MCF 10A (cell line): ENCODE results near the gene CORO7. TPM values are rescaled to one million over a fixed set of nuclear protein-coding genes. Genes with fewer than 3 reads are reported as not detected.

Experiments
- Bru-seq: library from RNA; stranded (reverse); fragments of 400-500 nt; gene quantifications from one replicate; lab custom pipeline; 2021; lab: Mats Ljungman, UMichigan
- BruChase-seq, 2 experiments: library from RNA; stranded (reverse); fragments of 400-500 nt; gene quantifications; one replicate each; lab custom pipeline; 2021; lab: Mats Ljungman, UMichigan
- BruUV-seq: library from RNA; stranded (reverse); fragments of 400-500 nt; replicated peaks from 2 replicates; lab custom pipeline; 2021; lab: Mats Ljungman, UMichigan
- CTCF ChIA-PET: fragments of 300-600 bp; sonication (Branson Sonifier 250); formaldehyde crosslinking; extraction: SDS; loops from one replicate; lab custom pipeline; 2021; ENCODE audit warnings: antibody characterized with exemption, inconsistent platforms; lab: Yijun Ruan, JAX
- POLR2A ChIA-PET: fragments of 300-600, 350-650 bp; sonication (Branson Sonifier 250); formaldehyde crosslinking; extraction: SDS; loops from one replicate; lab custom pipeline; 2020; ENCODE audit warnings: antibody characterized with exemption, inconsistent platforms; lab: Yijun Ruan, JAX
- DNase-seq: peaks from one replicate; pipeline ENCODE4 v3.0.0-alpha.2; 2018; ENCODE audit not compliant: unreplicated experiment
- H3K27ac Mint-ChIP-seq: one replicate; pipeline ENCODE4 v1.8.0; 2022; ENCODE audit warnings: mild to moderate bottlenecking, low read depth, mixed read lengths; ENCODE audit not compliant: unreplicated experiment
- H3K27me3 Mint-ChIP-seq: one replicate; pipeline ENCODE4 v1.8.0; 2022; ENCODE audit warnings: mixed read lengths; ENCODE audit not compliant: insufficient read depth, unreplicated experiment
- H3K36me3 Mint-ChIP-seq: one replicate; pipeline ENCODE4 v1.8.0; 2022; ENCODE audit warnings: mild to moderate bottlenecking, moderate library complexity, mixed read lengths; ENCODE audit not compliant: insufficient read depth, unreplicated experiment
- H3K4me1 Mint-ChIP-seq: one replicate; pipeline ENCODE4 v1.8.0; 2022; ENCODE audit warnings: mixed read lengths; ENCODE audit not compliant: insufficient read depth, unreplicated experiment
- H3K4me3 Mint-ChIP-seq: one replicate; pipeline ENCODE4 v1.8.0; 2022; ENCODE audit warnings: mild to moderate bottlenecking, moderate library complexity, mixed read lengths; ENCODE audit not compliant: unreplicated experiment
- H3K9me3 Mint-ChIP-seq: one replicate; pipeline ENCODE4 v1.8.0; 2022; ENCODE audit warnings: mixed read lengths; ENCODE audit not compliant: unreplicated experiment
- intact Hi-C: fragments of 100-400 bp; cut with micrococcal nuclease; formaldehyde crosslinking; loops from 2 replicates; pipeline ENCODE4 v1.14.1; 2022
- long read RNA-seq: library from polyadenylated mRNA; stranded (forward); transcript quantifications from one replicate; pipeline ENCODE4 v2.0.0, GENCODE V29; 2022
- total RNA-seq: library from RNA; stranded (reverse); gene quantifications from 2 replicates; pipeline ENCODE4 v1.2.3, GENCODE V29; 2022
- TF ChIP-seq, protein P1 (sequence below): fragments of 200-600 bp; IDR thresholded peaks from one replicate; pipeline ENCODE4 v1.8.0; 2022; ENCODE audit warnings: antibody characterized with exemption, mild to moderate bottlenecking; ENCODE audit not compliant: unreplicated experiment

The CORO7 gene
- total RNA-seq (20.3 and 24.9 TPM in 2 replicates), Bru-seq, nascent RNA (percentile 43 among the genes with signal in this experiment), BruChase-seq, experiment 1, labeled RNA remaining after a 6-hour chase (percentile 87 among the genes with signal in this experiment), BruChase-seq, experiment 2, labeled RNA remaining after a 2-hour chase (percentile 54 among the genes with signal in this experiment)
- long read RNA-seq, transcript CORO7-201 (28 exons, 3,540 nt): major isoform, 19 of 44 reads
- long read RNA-seq, partial matches to known transcripts: 12 of 44 reads
- long read RNA-seq, other reads (novel, unspliced or antisense): 13 of 44 reads

- Mint-ChIP-seq H3K4me3 (peak within 1 kb of the TSS; percentile 86), H3K4me1 (peaks cover 14% of the 10 kb centered on the region), H3K36me3 (no peaks in the 10 kb centered on the region), H3K27me3 (no peaks in the 10 kb centered on the region), H3K27ac (peak within 1 kb of the TSS; percentile 60), H3K9me3 (no peaks in the 10 kb centered on the region)
- intact Hi-C loops: no loop called here
- ChIA-PET POLR2A (interaction anchor here (0.6 to 2.4 kb wide), 10 partner anchors 10 to 419 kb away, joined by 3 to 10 read pairs (median 4); partner anchors contain the start of genes DNAJA3 and NMRAL1), CTCF (interaction anchor here (0.6 to 5.1 kb wide), 5 partner anchors 10 to 200 kb away, joined by 3 to 40 read pairs (median 4); no protein-coding TSS in a partner anchor)
- BruUV-seq: no TSS peak
- peak; percentile 87 for DNase-seq
- TF ChIP-seq, protein P1, sequence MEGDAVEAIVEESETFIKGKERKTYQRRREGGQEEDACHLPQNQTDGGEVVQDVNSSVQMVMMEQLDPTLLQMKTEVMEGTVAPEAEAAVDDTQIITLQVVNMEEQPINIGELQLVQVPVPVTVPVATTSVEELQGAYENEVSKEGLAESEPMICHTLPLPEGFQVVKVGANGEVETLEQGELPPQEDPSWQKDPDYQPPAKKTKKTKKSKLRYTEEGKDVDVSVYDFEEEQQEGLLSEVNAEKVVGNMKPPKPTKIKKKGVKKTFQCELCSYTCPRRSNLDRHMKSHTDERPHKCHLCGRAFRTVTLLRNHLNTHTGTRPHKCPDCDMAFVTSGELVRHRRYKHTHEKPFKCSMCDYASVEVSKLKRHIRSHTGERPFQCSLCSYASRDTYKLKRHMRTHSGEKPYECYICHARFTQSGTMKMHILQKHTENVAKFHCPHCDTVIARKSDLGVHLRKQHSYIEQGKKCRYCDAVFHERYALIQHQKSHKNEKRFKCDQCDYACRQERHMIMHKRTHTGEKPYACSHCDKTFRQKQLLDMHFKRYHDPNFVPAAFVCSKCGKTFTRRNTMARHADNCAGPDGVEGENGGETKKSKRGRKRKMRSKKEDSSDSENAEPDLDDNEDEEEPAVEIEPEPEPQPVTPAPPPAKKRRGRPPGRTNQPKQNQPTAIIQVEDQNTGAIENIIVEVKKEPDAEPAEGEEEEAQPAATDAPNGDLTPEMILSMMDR: no peak
Observed at GRCh38 chr16:4416200-4417032, at the start of gene CORO7. Gene CORO7 (minus strand): TSS chr16:4416596. CDS start chr16:4416518, 78 bp downstream.

GRCh38 chr16:4463522-4464163 is 47.2 kb upstream of the CORO7 start:
- TF ChIP-seq, protein P1: no peak
- peaks cover 66% of the 10 kb centered on the region for H3K36me3 Mint-ChIP-seq
- DNase-seq: peak; percentile 61
- CTCF ChIA-PET: interaction anchor here (0.6 to 1.0 kb wide), 3 partner anchors 14 to 377 kb away, joined by 3 to 5 read pairs (median 4); no protein-coding TSS in a partner anchor
- H3K27ac Mint-ChIP-seq: no peak overlapping the region
- POLR2A ChIA-PET: interaction anchor here (0.6 to 4.7 kb wide), 6 partner anchors 8 to 271 kb away, joined by 3 to 40 read pairs (median 3); partner anchors contain the start of genes ANKS3, DNAAF8, HMOX2 and NMRAL1
- no TSS peak for BruUV-seq
- H3K4me1 Mint-ChIP-seq: peaks cover 18% of the 10 kb centered on the region
- intact Hi-C loops: no loop called here
- H3K4me3 Mint-ChIP-seq: no peak overlapping the region
- H3K9me3 Mint-ChIP-seq: no peaks in the 10 kb centered on the region
- H3K27me3 Mint-ChIP-seq: no peaks in the 10 kb centered on the region

- CTCF ChIA-PET: interaction anchor here (0.6 to 1.3 kb wide), 2 partner anchors 32 to 559 kb away, joined by 3 read pairs; no protein-coding TSS in a partner anchor
- TF ChIP-seq, protein P1: no peak
- H3K4me3 Mint-ChIP-seq: no peak overlapping the region
- BruUV-seq: no TSS peak
- POLR2A ChIA-PET: interaction anchor here (0.6 to 2.0 kb wide), 3 partner anchors 35 to 483 kb away, joined by 3 to 5 read pairs (median 3); no protein-coding TSS in a partner anchor
- no peak overlapping the region for H3K27ac Mint-ChIP-seq
- no peaks in the 10 kb centered on the region for H3K27me3 Mint-ChIP-seq
- DNase-seq: no peak
- H3K36me3 Mint-ChIP-seq: peaks cover 66% of the 10 kb centered on the region
- intact Hi-C loops: no loop called here
- H3K9me3 Mint-ChIP-seq: no peaks in the 10 kb centered on the region
- H3K4me1 Mint-ChIP-seq: peaks cover 18% of the 10 kb centered on the region
Observed at GRCh38 chr16:4461250-4462085, 45.1 kb upstream of the CORO7 start.
